HEK293 (cell line): ENCODE results near the gene SUSD4.

Source experiments
- CTCF ChIA-PET: fragments of 350-600 bp; formaldehyde crosslinking; extraction: SDS; loops from one replicate; lab custom pipeline; 2021; ENCODE audit warnings: antibody characterized with exemption; lab: Yijun Ruan, JAX
- POLR2A ChIA-PET: fragments of 300-600 bp; formaldehyde crosslinking; extraction: SDS; loops from one replicate; lab custom pipeline; 2020; ENCODE audit warnings: antibody characterized with exemption, inconsistent platforms; lab: Yijun Ruan, JAX
- H3K27ac ChIP-seq: fragments of 200-500 bp; sonication (Bioruptor generic); 2 replicates; pipeline ENCODE4 v1.5.1; 2014; ENCODE audit warnings: low read depth, low read length, control low read depth, inconsistent platforms; ENCODE audit errors: extremely low read depth
- H3K36me3 ChIP-seq, 2 experiments: fragments of 200-500 bp in 1 of 2; sonication (Bioruptor generic) in 1 of 2; 1 replicate in 1 of 2; 2 replicates in 1 of 2; pipeline ENCODE4 v1.5.1; 2014 to 2017; ENCODE audit warnings: inconsistent platforms in 2 of 2, low read length in 2 of 2; ENCODE audit not compliant: control insufficient read depth in 2 of 2, insufficient read depth in 1 of 2
- H3K4me1 ChIP-seq: fragments of 200-500 bp; sonication (Bioruptor generic); 2 replicates; pipeline ENCODE4 v1.5.1; 2014; ENCODE audit warnings: mild to moderate bottlenecking, low read length, inconsistent platforms; ENCODE audit not compliant: control insufficient read depth, insufficient read depth
- H3K4me3 ChIP-seq: 2 replicates; pipeline ENCODE4 v1.5.1; 2011; ENCODE audit warnings: low read depth, mild to moderate bottlenecking, control low read depth, low read length, moderate library complexity
- H3K9me3 ChIP-seq: fragments of 200-500 bp; sonication (Bioruptor generic); 2 replicates; pipeline ENCODE4 v1.5.1; 2014; ENCODE audit warnings: low read depth, low read length, inconsistent platforms; ENCODE audit not compliant: control insufficient read depth, insufficient read depth
- KLF7 ChIP-seq: fragments of 450-650 bp; formaldehyde crosslinking; IDR thresholded peaks from 2 replicates; pipeline ENCODE4 v1.5.1; 2016; ENCODE audit warnings: missing biosample characterization, missing genetic modification characterization, borderline replicate concordance
- ZNF211 ChIP-seq: fragments of 450-650 bp; formaldehyde crosslinking; IDR thresholded peaks from 2 replicates; pipeline ENCODE4 v1.5.1; 2016; ENCODE audit warnings: low read depth, missing biosample characterization, missing genetic modification characterization
- ZNF366 ChIP-seq: fragments of 450-650 bp; formaldehyde crosslinking; conservative IDR thresholded peaks from 2 replicates; pipeline ENCODE4 v1.5.1; 2016; ENCODE audit warnings: missing biosample characterization, missing genetic modification characterization
- ZNF544 ChIP-seq: fragments of 450-650 bp; formaldehyde crosslinking; IDR thresholded peaks from 2 replicates; pipeline ENCODE4 v1.5.0; 2017; ENCODE audit warnings: missing biosample characterization, missing genetic modification characterization
- ZNF777 ChIP-seq: fragments of 450-650 bp; formaldehyde crosslinking; IDR thresholded peaks from 2 replicates; pipeline ENCODE4 v1.5.1; 2017; ENCODE audit warnings: missing biosample characterization, missing genetic modification characterization, borderline replicate concordance
- ZNF791 ChIP-seq: fragments of 450-650 bp; formaldehyde crosslinking; IDR thresholded peaks from 2 replicates; pipeline ENCODE4 v1.5.1; 2016; ENCODE audit warnings: missing biosample characterization, missing genetic modification characterization
- ZSCAN23 ChIP-seq: fragments of 450-650 bp; formaldehyde crosslinking; IDR thresholded peaks from 2 replicates; pipeline ENCODE4 v1.5.1; 2016; ENCODE audit warnings: missing biosample characterization, missing genetic modification characterization
- TF ChIP-seq, protein P1 (sequence below): fragments of 450-650 bp; formaldehyde crosslinking; IDR thresholded peaks from 2 replicates; pipeline ENCODE4 v1.5.1; 2017; ENCODE audit warnings: missing biosample characterization, missing genetic modification characterization
- TF ChIP-seq, protein P2 (sequence below): fragments of 450-650 bp; formaldehyde crosslinking; IDR thresholded peaks from 2 replicates; pipeline ENCODE4 v1.5.1; 2016; ENCODE audit warnings: missing biosample characterization, missing genetic modification characterization
- TF ChIP-seq, protein P3 (sequence below): fragments of 450-650 bp; formaldehyde crosslinking; IDR thresholded peaks from 2 replicates; pipeline ENCODE4 v1.5.1; 2016; ENCODE audit warnings: missing biosample characterization, missing genetic modification characterization, borderline replicate concordance
- TF ChIP-seq, protein P4 (sequence below): fragments of 450-650 bp; formaldehyde crosslinking; IDR thresholded peaks from 2 replicates; pipeline ENCODE4 v1.5.0; 2017; ENCODE audit warnings: missing biosample characterization, missing genetic modification characterization, borderline replicate concordance

Gene SUSD4

DNA sequence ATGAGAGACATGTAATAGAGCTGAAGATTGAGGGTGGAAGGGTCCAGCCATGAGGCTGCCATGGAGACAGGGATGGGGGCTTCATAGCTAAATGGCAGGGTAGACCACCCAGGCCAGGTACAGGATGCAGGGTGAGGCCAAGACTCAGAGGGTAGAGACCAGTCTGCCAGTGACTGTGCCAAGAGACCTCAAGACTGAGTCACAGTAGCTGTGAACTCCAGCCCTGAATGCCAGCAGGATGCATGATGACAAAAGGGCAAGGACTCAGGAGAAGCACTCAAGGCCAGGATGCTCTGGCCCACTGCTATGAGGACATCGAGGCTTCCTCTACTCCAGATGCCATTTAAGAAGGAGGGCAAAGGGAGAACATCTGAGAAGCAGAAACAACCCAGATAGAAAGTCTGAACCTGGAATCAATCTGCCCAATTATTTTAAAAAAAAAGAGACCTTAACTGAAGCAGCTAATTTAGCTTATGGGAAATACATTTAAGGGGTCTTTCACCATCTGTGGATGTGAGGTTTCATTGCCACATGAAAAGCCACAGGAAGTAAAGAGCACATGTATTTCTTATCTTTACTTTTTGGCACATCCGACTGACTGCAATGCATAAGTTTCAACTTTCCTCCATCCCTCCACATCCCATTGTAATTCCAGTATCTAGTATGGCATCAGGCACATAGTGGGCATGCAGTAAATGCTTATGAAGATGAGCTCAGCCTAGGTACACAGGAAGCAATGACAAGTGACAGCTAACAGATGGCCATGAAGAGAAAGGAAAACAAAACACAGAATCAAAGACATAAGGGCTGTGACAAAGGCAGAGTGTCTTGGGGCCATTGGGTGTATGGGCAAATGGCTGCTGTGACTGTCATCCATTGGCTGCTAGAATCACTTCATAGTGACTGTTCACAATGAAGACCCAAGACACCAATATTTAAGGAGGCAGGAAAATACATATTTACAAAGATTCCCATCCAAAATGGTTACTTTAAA lies 40.2 kb downstream of the SUSD4 start (continued):
- TF ChIP-seq, protein P1, sequence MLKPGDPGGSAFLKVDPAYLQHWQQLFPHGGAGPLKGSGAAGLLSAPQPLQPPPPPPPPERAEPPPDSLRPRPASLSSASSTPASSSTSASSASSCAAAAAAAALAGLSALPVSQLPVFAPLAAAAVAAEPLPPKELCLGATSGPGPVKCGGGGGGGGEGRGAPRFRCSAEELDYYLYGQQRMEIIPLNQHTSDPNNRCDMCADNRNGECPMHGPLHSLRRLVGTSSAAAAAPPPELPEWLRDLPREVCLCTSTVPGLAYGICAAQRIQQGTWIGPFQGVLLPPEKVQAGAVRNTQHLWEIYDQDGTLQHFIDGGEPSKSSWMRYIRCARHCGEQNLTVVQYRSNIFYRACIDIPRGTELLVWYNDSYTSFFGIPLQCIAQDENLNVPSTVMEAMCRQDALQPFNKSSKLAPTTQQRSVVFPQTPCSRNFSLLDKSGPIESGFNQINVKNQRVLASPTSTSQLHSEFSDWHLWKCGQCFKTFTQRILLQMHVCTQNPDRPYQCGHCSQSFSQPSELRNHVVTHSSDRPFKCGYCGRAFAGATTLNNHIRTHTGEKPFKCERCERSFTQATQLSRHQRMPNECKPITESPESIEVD = no peak
- TF ChIP-seq ZSCAN23 (tag by site-specific recombination) (no peak), ZNF544 (tag by site-specific recombination) (no peak)
- TF ChIP-seq, protein P2, sequence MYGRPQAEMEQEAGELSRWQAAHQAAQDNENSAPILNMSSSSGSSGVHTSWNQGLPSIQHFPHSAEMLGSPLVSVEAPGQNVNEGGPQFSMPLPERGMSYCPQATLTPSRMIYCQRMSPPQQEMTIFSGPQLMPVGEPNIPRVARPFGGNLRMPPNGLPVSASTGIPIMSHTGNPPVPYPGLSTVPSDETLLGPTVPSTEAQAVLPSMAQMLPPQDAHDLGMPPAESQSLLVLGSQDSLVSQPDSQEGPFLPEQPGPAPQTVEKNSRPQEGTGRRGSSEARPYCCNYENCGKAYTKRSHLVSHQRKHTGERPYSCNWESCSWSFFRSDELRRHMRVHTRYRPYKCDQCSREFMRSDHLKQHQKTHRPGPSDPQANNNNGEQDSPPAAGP (tag by site-specific recombination) = no peak
- TF ChIP-seq, protein P3, sequence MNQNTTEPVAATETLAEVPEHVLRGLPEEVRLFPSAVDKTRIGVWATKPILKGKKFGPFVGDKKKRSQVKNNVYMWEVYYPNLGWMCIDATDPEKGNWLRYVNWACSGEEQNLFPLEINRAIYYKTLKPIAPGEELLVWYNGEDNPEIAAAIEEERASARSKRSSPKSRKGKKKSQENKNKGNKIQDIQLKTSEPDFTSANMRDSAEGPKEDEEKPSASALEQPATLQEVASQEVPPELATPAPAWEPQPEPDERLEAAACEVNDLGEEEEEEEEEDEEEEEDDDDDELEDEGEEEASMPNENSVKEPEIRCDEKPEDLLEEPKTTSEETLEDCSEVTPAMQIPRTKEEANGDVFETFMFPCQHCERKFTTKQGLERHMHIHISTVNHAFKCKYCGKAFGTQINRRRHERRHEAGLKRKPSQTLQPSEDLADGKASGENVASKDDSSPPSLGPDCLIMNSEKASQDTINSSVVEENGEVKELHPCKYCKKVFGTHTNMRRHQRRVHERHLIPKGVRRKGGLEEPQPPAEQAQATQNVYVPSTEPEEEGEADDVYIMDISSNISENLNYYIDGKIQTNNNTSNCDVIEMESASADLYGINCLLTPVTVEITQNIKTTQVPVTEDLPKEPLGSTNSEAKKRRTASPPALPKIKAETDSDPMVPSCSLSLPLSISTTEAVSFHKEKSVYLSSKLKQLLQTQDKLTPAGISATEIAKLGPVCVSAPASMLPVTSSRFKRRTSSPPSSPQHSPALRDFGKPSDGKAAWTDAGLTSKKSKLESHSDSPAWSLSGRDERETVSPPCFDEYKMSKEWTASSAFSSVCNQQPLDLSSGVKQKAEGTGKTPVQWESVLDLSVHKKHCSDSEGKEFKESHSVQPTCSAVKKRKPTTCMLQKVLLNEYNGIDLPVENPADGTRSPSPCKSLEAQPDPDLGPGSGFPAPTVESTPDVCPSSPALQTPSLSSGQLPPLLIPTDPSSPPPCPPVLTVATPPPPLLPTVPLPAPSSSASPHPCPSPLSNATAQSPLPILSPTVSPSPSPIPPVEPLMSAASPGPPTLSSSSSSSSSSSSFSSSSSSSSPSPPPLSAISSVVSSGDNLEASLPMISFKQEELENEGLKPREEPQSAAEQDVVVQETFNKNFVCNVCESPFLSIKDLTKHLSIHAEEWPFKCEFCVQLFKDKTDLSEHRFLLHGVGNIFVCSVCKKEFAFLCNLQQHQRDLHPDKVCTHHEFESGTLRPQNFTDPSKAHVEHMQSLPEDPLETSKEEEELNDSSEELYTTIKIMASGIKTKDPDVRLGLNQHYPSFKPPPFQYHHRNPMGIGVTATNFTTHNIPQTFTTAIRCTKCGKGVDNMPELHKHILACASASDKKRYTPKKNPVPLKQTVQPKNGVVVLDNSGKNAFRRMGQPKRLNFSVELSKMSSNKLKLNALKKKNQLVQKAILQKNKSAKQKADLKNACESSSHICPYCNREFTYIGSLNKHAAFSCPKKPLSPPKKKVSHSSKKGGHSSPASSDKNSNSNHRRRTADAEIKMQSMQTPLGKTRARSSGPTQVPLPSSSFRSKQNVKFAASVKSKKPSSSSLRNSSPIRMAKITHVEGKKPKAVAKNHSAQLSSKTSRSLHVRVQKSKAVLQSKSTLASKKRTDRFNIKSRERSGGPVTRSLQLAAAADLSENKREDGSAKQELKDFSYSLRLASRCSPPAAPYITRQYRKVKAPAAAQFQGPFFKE (tag by site-specific recombination) = no peak
- TF ChIP-seq, all 188 proteins: peak for 0

DNA sequence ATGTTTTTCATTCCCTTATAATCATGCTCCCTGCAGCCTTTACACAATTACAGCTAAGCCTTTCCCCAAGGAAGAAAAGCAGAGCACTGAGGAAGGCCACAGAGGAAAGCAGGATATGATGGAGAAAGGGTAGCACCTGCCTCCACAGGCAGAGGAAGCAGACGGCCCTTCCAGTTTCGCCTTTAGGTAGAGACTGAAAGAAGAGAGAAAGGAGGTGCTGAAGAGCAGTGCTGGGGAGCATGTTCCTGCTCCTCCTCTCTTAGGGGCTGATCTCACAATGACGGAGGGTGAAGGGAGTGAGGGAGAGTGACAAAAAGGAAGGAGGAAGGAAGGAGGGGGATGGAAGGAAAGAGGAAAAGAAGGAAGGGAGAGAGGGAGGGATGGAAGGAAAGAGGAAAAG lies 41.1 kb downstream of the SUSD4 start:
- H3K4me1 ChIP-seq = no peaks in the 10 kb centered on the region
- H3K9me3 ChIP-seq = no peaks in the 10 kb centered on the region
- POLR2A ChIA-PET = no interaction called here
- H3K27ac ChIP-seq = no peak overlapping the region
- TF ChIP-seq ZNF791 (tag by site-specific recombination) = no peak
- no peak for TF ChIP-seq KLF7 (tag by site-specific recombination)
- TF ChIP-seq ZNF777 (tag by site-specific recombination) = no peak
- peak; percentile 74 for TF ChIP-seq ZNF366
- TF ChIP-seq, protein P4, sequence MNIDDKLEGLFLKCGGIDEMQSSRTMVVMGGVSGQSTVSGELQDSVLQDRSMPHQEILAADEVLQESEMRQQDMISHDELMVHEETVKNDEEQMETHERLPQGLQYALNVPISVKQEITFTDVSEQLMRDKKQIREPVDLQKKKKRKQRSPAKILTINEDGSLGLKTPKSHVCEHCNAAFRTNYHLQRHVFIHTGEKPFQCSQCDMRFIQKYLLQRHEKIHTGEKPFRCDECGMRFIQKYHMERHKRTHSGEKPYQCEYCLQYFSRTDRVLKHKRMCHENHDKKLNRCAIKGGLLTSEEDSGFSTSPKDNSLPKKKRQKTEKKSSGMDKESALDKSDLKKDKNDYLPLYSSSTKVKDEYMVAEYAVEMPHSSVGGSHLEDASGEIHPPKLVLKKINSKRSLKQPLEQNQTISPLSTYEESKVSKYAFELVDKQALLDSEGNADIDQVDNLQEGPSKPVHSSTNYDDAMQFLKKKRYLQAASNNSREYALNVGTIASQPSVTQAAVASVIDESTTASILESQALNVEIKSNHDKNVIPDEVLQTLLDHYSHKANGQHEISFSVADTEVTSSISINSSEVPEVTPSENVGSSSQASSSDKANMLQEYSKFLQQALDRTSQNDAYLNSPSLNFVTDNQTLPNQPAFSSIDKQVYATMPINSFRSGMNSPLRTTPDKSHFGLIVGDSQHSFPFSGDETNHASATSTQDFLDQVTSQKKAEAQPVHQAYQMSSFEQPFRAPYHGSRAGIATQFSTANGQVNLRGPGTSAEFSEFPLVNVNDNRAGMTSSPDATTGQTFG = peak; percentile 14; the same call in 1 of the 2 replicates
- TF ChIP-seq ZNF211 (tag by site-specific recombination) = no peak
- TF ChIP-seq, all 188 proteins: peak for 2
- Histone ChIP-seq H3K4me3 (no peak overlapping the region), H3K36me3 (no peaks in the 10 kb centered on the region)
- CTCF ChIA-PET = interaction anchor here (1.0 to 1.6 kb wide), 4 partner anchors 10 to 306 kb away, joined by 3 to 5 read pairs (median 4); no protein-coding TSS in a partner anchor
